GM10266 (cell line): ENCODE measurements around the gene TTC16.
"Not testable (repeated sequence)": the region's sequence is repeated elsewhere in the genome, so short reads cannot be mapped to it uniquely, and the experiment has no call there.

ENCODE experiments used
- DNase-seq: peaks from one replicate; pipeline ENCODE4 v3.0.0; 2012; ENCODE audit errors: extremely low spot score
- TF ChIP-seq, protein P1 (sequence below): IDR thresholded peaks from 2 replicates; pipeline ENCODE4 v1.5.1; 2012; ENCODE audit warnings: mild to moderate bottlenecking, low read depth; ENCODE audit not compliant: control insufficient read depth, insufficient read depth; ENCODE audit errors: missing control alignments

TTC16 gene

DNA sequence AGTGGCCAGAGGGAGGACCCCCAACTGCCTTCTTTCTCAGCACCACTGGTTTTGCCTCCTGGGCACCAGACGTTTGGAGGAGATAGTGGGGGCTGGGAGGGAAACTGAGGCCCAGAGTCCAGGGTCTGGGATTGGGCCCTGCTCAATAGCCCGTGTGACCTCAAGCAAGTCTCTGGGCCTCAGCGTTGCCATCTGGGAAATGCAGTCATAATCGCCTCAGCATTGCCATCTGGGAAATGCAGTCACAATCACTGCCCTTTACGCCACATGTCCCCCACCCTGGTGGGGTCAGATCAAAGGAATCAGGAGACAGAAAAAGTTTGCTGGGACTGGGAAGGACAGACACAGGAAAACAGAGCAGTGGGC, 61.0 kb downstream of the TTC16 start:
- TF ChIP-seq, protein P1, sequence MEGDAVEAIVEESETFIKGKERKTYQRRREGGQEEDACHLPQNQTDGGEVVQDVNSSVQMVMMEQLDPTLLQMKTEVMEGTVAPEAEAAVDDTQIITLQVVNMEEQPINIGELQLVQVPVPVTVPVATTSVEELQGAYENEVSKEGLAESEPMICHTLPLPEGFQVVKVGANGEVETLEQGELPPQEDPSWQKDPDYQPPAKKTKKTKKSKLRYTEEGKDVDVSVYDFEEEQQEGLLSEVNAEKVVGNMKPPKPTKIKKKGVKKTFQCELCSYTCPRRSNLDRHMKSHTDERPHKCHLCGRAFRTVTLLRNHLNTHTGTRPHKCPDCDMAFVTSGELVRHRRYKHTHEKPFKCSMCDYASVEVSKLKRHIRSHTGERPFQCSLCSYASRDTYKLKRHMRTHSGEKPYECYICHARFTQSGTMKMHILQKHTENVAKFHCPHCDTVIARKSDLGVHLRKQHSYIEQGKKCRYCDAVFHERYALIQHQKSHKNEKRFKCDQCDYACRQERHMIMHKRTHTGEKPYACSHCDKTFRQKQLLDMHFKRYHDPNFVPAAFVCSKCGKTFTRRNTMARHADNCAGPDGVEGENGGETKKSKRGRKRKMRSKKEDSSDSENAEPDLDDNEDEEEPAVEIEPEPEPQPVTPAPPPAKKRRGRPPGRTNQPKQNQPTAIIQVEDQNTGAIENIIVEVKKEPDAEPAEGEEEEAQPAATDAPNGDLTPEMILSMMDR, result no peak
- DNase-seq, result no peak

- no peak for DNase-seq
- TF ChIP-seq, protein P1, result no peak
Measured at GRCh38 chr9:127777368-127777980, 61.6 kb downstream of the TTC16 start.

- DNase-seq, result no peak
Measured at GRCh38 chr9:127778280-127779135, 62.6 kb downstream of the TTC16 start, which contains the start of gene SH2D3C. Gene SH2D3C, minus strand, starts transcription at chr9:127778666. Its CDS starts 39 bp downstream, at chr9:127778627.

GRCh38 chr9:127779136-127779981, 63.5 kb downstream of the TTC16 start:
- no peak for DNase-seq
- TF ChIP-seq, protein P1, result no peak

More at GRCh38 chr9:127778280-127779135, 62.6 kb downstream of the TTC16 start, which contains the start of gene SH2D3C:
- TF ChIP-seq, protein P1, result no peak

DNA sequence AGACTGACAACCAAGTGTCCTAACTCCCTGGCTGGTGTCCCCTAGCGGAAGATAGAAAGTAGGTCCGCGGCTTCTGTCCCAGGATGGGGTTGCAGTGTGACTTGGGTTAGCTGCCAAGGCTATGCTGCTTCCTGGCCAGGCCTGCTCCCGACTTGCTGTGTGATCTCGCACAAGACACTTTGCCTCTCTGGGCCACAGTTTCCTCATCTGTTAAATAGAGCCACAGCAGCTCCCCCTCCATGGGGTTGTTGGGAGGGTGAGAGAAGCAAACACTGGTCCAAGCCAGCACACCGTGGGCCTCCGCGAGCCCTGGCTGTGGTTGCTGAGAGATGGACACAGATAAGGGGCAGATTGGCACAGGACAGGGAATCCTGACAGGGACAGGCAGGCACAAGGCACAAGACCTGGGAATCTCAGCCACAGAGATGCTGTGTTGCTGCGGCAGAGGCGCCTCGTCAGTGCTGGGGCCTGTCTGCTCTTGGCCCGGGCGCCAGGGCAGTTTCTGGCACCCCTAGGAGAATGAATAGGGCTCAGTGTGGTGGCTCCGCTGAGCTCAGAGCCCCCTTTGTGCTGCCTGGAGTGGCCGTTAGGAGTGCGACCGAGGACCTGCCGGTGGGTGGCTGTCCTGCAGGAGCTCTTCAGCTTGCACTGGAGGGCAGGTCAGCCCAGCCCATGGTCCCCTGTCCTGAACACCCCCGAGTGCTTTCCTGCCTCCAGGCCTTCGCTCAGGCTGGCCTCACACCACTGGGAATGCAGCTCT, 64.4 kb downstream of the TTC16 start:
- TF ChIP-seq, protein P1, result no peak
- no peak for DNase-seq

DNA sequence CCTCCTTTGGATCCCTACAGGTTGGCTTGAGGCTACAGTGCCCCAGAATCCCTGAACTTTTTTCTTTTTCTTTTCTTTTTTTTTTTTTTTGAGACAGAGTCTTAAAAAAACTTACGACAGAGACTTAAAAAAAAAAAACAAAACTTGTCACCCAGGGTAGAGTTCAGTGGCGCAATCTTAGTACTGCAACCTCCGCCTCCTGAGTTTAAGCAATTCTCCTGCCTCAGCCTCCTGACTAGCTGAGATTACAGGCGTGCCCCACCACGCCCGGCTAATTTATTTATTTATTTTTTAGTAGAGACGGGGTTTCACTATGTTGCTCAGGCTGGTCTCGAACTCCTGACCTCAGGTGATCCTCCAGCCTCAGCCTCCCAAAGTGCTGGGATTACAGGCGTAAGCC, 65.0 kb downstream of the TTC16 start:
- not testable (repeated sequence) for DNase-seq
